HAP-1 (cell line): ENCODE measurements around the gene TVP23C.

Experiments used
- DNase-seq, 2 experiments: peaks; one replicate each; pipeline ENCODE4 v3.0.0-alpha.2; 2016 to 2020; ENCODE audit warnings: low spot score in 2 of 2
- H3K27me3 ChIP-seq: fragments of 250-450 bp; sonication (Bioruptor Pico); 2 replicates; pipeline ENCODE4 v1.5.1; 2020; ENCODE audit warnings: low read depth, mild to moderate bottlenecking, moderate library complexity
- H3K36me3 ChIP-seq: fragments of 250-450 bp; sonication (Bioruptor Pico); replicated peaks from 2 replicates; pipeline ENCODE4 v1.5.1; 2020; ENCODE audit warnings: mild to moderate bottlenecking
- H3K4me1 ChIP-seq: fragments of 250-450 bp; sonication (Bioruptor Pico); 2 replicates; pipeline ENCODE4 v1.5.1; 2020; ENCODE audit warnings: mild to moderate bottlenecking
- H3K4me3 ChIP-seq: fragments of 250-450 bp; sonication (Bioruptor Pico); 2 replicates; pipeline ENCODE4 v1.5.1; 2020; ENCODE audit warnings: mild to moderate bottlenecking, moderate library complexity
- H3K9me3 ChIP-seq: fragments of 250-450 bp; sonication (Bioruptor Pico); 2 replicates; pipeline ENCODE4 v1.5.1; 2020; ENCODE audit warnings: mild to moderate bottlenecking, moderate library complexity
- in situ Hi-C: fragments of 300-500 bp; cut with MboI; formaldehyde crosslinking; loops from 3 replicates; pipeline ENCODE4 v1.14.3; 2020; ENCODE audit warnings: low sequenced_read_pairs, inconsistent platforms, mixed read lengths

The TVP23C gene

GRCh38 chr17:15479703-15480102 lies 83.6 kb downstream of the TVP23C start:
- H3K9me3 ChIP-seq: no peaks in the 10 kb centered on the region
- no peak overlapping the region for H3K4me3 ChIP-seq
- in situ Hi-C loops: no loop called here
- H3K27me3 ChIP-seq: no peaks in the 10 kb centered on the region
- no peak for DNase-seq
- H3K4me1 ChIP-seq: no peaks in the 10 kb centered on the region
- H3K36me3 ChIP-seq: no peaks in the 10 kb centered on the region

GRCh38 chr17:15478845-15479244 lies 84.4 kb downstream of the TVP23C start:
- no peaks in the 10 kb centered on the region for H3K4me1 ChIP-seq
- no peaks in the 10 kb centered on the region for H3K9me3 ChIP-seq
- in situ Hi-C loops: no loop called here
- no peak for DNase-seq
- H3K36me3 ChIP-seq: no peaks in the 10 kb centered on the region
- H3K27me3 ChIP-seq: no peaks in the 10 kb centered on the region
- no peak overlapping the region for H3K4me3 ChIP-seq

- Histone ChIP-seq H3K36me3 (no peaks in the 10 kb centered on the region), H3K4me1 (no peaks in the 10 kb centered on the region), H3K4me3 (no peak overlapping the region), H3K27me3 (no peaks in the 10 kb centered on the region), H3K9me3 (no peaks in the 10 kb centered on the region)
- in situ Hi-C loops: no loop called here
- DNase-seq: no peak
Observed at GRCh38 chr17:15475631-15476354, 87.5 kb downstream of the TVP23C start.

- Histone ChIP-seq H3K27me3 (no peaks in the 10 kb centered on the region), H3K4me3 (no peak overlapping the region), H3K9me3 (no peaks in the 10 kb centered on the region), H3K36me3 (no peaks in the 10 kb centered on the region), H3K4me1 (no peaks in the 10 kb centered on the region)
- in situ Hi-C loops: no loop called here
- no peak for DNase-seq
Observed at GRCh38 chr17:15472891-15473290, 90.4 kb downstream of the TVP23C start.

- H3K9me3 ChIP-seq: no peaks in the 10 kb centered on the region
- in situ Hi-C loops: no loop called here
- DNase-seq: no peak
Observed at GRCh38 chr17:15470536-15470935, 92.7 kb downstream of the TVP23C start.

GRCh38 chr17:15469260-15469659 lies 94.0 kb downstream of the TVP23C start:
- in situ Hi-C loops: no loop called here
- Histone ChIP-seq H3K9me3 (no peaks in the 10 kb centered on the region), H3K4me3 (no peak overlapping the region), H3K27me3 (no peaks in the 10 kb centered on the region), H3K36me3 (no peaks in the 10 kb centered on the region), H3K4me1 (no peaks in the 10 kb centered on the region)
- DNase-seq: no peak

More at GRCh38 chr17:15470536-15470935, 92.7 kb downstream of the TVP23C start:
- H3K4me1 ChIP-seq: no peaks in the 10 kb centered on the region
- no peaks in the 10 kb centered on the region for H3K36me3 ChIP-seq
- no peak overlapping the region for H3K4me3 ChIP-seq
- no peaks in the 10 kb centered on the region for H3K27me3 ChIP-seq

- Histone ChIP-seq H3K9me3 (no peaks in the 10 kb centered on the region), H3K4me3 (no peak overlapping the region), H3K27me3 (no peaks in the 10 kb centered on the region), H3K4me1 (no peaks in the 10 kb centered on the region), H3K36me3 (no peaks in the 10 kb centered on the region)
- no peak for DNase-seq
- in situ Hi-C loops: no loop called here
Observed at GRCh38 chr17:15468126-15468525, 95.2 kb downstream of the TVP23C start.

- Histone ChIP-seq H3K9me3 (no peaks in the 10 kb centered on the region), H3K4me3 (no peak within 1 kb of the TSS)
- in situ Hi-C loops: no loop called here
Observed at GRCh38 chr17:15467592-15467991, 95.7 kb downstream of the TVP23C start, which contains the start of gene CDRT4. Gene CDRT4, minus strand, starts transcription at chr17:15467621. Its CDS starts 27,383 bp downstream, at chr17:15440238.

GRCh38 chr17:15466131-15466530 lies 97.2 kb downstream of the TVP23C start:
- no peak for DNase-seq
- H3K36me3 ChIP-seq: no peaks in the 10 kb centered on the region
- in situ Hi-C loops: no loop called here
- H3K9me3 ChIP-seq: no peaks in the 10 kb centered on the region
- no peaks in the 10 kb centered on the region for H3K27me3 ChIP-seq
- H3K4me3 ChIP-seq: no peak overlapping the region
- no peaks in the 10 kb centered on the region for H3K4me1 ChIP-seq

More at GRCh38 chr17:15467592-15467991, 95.7 kb downstream of the TVP23C start, which contains the start of gene CDRT4:
- Histone ChIP-seq H3K27me3 (no peaks in the 10 kb centered on the region), H3K36me3 (no peaks in the 10 kb centered on the region), H3K4me1 (no peaks in the 10 kb centered on the region)
- no peak for DNase-seq

- Histone ChIP-seq H3K9me3 (no peaks in the 10 kb centered on the region), H3K4me1 (no peaks in the 10 kb centered on the region), H3K27me3 (no peaks in the 10 kb centered on the region), H3K4me3 (no peak overlapping the region), H3K36me3 (no peaks in the 10 kb centered on the region)
- in situ Hi-C loops: no loop called here
- no peak for DNase-seq
Observed at GRCh38 chr17:15465045-15465701, 98.1 kb downstream of the TVP23C start.

- DNase-seq: no peak
- in situ Hi-C loops: no loop called here
- H3K4me3 ChIP-seq: no peak overlapping the region
- no peaks in the 10 kb centered on the region for H3K4me1 ChIP-seq
- no peaks in the 10 kb centered on the region for H3K36me3 ChIP-seq
- H3K9me3 ChIP-seq: no peaks in the 10 kb centered on the region
- no peaks in the 10 kb centered on the region for H3K27me3 ChIP-seq
Observed at GRCh38 chr17:15464231-15464985, 98.9 kb downstream of the TVP23C start.

GRCh38 chr17:15462976-15463772 lies 100.1 kb downstream of the TVP23C start:
- Histone ChIP-seq H3K4me3 (no peak overlapping the region), H3K36me3 (no peaks in the 10 kb centered on the region), H3K27me3 (no peaks in the 10 kb centered on the region), H3K9me3 (no peaks in the 10 kb centered on the region), H3K4me1 (no peaks in the 10 kb centered on the region)
- in situ Hi-C loops: no loop called here
- no peak for DNase-seq

- Histone ChIP-seq H3K27me3 (no peaks in the 10 kb centered on the region), H3K4me3 (no peak overlapping the region), H3K4me1 (no peaks in the 10 kb centered on the region), H3K9me3 (no peaks in the 10 kb centered on the region; the same call in 1 of the 2 replicates), H3K36me3 (0 out of 2 replicates have a peak, but pooled peaks cover 2% of the 10 kb centered on the region)
- no peak for DNase-seq
- in situ Hi-C loops: no loop called here
Observed at GRCh38 chr17:15457723-15458094, 105.6 kb downstream of the TVP23C start.
